GM10266 (cell line): ENCODE results near the gene C2orf72.
"Not testable (repeated sequence)": the region's sequence is repeated elsewhere in the genome, so short reads cannot be mapped to it uniquely, and the experiment has no call there.

Experiments used
- DNase-seq: peaks from one replicate; pipeline ENCODE4 v3.0.0; 2012; ENCODE audit errors: extremely low spot score
- CTCF ChIP-seq: IDR thresholded peaks from 2 replicates; pipeline ENCODE4 v1.5.1; 2012; ENCODE audit warnings: mild to moderate bottlenecking, low read depth; ENCODE audit not compliant: control insufficient read depth, insufficient read depth; ENCODE audit errors: missing control alignments

The C2orf72 gene

GRCh38 chr2:231062776-231063175 is 25.5 kb downstream of the C2orf72 start:
- DNase-seq: no peak
- no peak for TF ChIP-seq CTCF

GRCh38 chr2:231063347-231063746 is 26.0 kb downstream of the C2orf72 start:
- no peak for DNase-seq
- TF ChIP-seq CTCF: no peak

GRCh38 chr2:231065966-231066365 is 28.6 kb downstream of the C2orf72 start:
- no peak for DNase-seq
- TF ChIP-seq CTCF: no peak

- DNase-seq: not testable (repeated sequence)
Observed at GRCh38 chr2:231067531-231067930, 30.2 kb downstream of the C2orf72 start.

- no peak for TF ChIP-seq CTCF
- DNase-seq: no peak
Observed at GRCh38 chr2:231068525-231069222, 31.4 kb downstream of the C2orf72 start.

- DNase-seq: no peak
- TF ChIP-seq CTCF: no peak
Observed at GRCh38 chr2:231069379-231070054, 32.2 kb downstream of the C2orf72 start.

GRCh38 chr2:231084565-231084964 is 47.2 kb downstream of the C2orf72 start:
- no peak for DNase-seq
- no peak for TF ChIP-seq CTCF
